SIG-M5 treated with dmso at 0.1 percent for 504 hours (cell line): ENCODE results near the gene BEAN1.

Experiments used
- DNase-seq: peaks from one replicate; lab custom pipeline; 2025; ENCODE audit not compliant: unreplicated experiment; lab: John Stamatoyannopoulos, UW

The BEAN1 gene, protein sequence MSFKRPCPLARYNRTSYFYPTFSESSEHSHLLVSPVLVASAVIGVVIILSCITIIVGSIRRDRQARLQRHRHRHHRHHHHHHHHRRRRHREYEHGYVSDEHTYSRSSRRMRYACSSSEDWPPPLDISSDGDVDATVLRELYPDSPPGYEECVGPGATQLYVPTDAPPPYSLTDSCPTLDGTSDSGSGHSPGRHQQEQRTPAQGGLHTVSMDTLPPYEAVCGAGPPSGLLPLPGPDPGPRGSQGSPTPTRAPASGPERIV

DNA sequence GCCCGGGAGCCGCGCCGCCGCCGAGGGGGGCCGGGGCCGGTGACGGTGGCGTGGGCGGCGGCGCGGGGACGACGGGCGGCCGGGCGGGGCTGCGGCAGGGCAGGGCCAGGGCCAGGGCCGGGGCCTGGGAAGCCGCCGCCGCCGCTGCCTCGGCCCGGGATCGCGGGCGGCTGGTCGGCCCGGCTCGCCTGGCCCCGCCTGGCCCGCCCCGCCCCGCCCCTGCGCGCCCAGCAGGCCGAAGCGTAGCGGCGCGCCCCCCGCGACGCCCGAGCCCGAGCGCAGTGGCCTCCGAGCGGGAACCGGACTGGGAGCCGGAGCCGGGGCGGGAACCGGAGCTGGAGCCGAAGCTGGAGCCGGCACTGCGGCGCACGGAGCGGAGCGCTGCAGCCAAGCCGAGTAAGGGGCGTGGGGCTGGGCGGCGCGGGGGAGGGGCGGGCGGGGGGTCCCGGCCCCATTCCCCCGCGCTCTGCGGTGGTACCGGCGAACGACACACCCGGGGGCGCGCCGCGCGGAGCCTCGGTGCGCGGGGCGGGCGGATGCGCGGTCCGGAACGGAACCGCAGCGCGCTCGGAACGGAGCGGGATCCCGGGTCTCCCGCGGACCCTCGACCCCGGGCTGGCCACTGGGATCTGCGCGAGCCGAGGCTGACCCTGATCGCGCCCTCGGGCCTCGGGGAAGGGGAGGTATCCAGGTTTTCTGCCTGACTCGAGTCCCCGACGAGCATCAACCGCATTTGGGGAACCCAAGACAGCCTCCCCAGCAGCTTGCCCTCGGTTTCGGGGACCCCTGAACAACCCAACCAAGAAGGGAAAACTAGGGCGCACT lies at the start of gene BEAN1:
Gene BEAN1, plus strand, starts transcription at position 260 of the 825 bp plus-strand sequence. CDS start 10,382 bp downstream, outside the sequence.
- DNase-seq, result no peak

DNA sequence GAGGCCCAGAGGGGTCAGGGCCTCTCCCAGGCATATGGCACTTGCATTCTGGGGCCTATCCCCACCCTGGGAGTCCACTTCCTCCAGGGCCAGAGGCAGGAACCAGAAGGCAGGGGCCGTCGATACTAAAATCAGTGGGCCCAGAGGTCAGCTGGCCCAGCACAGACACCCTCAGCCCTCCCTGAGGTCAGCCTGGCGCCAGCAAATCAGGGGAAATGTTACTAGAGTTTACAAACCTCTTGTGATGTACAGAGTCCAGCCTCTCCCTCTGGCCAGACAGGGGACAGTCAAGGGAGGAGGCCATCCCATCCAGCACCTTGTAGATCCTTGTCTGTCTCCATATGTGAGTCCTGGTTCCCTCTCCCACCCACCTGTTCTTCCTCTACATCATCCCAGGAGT lies 49.8 kb upstream of the BEAN1 start:
- DNase-seq, result no peak

DNA sequence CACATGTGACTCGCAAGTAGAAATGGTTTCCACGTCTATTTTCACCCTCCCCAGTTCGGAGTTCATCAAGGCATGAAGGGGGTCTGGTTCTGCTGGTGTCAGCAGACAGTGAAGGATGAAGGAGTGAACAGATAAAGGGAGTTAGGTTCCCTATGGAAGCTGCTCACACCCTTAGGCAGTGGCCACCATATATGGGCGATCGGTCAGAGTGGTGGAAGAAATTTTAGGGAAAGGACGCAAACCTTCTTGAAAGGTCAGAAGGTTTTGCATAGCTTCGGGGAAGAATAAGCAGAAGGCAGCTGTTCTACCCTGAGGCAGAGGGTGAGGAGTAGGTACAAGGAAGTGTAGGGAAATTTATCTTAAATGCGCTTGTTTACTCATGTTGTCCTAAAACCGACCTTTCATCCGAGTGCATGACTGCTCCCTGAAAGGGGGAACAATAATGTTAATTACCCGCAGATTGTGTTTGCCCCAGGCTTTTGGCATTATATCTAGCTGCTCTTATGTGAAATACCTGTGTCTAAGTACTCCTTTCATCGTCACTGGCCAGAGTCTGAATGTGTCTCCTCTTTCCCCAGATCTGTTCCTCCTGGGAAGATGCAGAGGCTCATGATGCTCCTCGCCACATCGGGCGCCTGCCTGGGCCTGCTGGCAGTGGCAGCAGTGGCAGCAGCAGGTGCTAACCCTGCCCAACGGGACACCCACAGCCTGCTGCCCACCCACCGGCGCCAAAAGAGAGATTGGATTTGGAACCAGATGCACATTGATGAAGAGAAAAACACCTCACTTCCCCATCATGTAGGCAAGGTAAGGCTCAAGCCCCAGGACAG lies 48.1 kb upstream of the BEAN1 start:
- DNase-seq, result peak; percentile 10

DNA sequence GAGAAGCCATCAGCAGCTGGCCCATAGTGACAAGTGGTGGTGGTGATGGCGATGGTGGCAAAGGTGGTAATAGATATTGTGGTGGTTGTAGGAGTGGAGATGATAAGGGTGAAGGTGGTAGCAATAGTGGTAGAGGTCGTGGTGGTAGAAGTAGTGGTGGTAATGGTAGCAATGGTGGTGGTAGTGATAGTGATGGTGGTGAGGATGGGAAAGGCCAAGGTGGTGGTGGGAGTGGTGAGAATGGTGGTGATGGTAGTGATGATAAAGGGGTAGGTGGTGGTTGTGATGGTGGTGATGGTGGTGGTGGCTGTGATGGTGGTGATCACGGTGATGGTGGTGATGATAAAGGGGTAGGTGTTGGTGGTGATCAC lies 47.5 kb upstream of the BEAN1 start:
- DNase-seq, result no peak

DNA sequence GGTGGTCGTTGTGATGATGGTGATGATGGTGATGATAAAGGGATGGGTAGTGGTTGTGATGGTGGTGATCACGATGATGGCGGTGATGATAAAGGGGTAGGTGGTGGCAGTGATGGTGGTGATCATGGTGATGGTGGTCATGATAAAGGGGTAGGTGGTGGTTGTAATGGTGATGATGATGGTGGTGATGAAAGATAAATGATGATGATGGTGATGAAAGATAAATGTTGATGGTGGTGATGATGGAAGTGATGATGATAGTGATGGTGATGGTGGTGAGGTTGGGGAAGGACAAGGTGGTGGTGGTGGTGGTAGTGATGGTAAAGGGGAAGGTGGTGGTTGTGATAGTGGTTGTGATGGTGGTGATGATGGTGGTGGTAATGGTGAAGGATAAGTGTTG lies 46.7 kb upstream of the BEAN1 start:
- DNase-seq, result no peak

DNA sequence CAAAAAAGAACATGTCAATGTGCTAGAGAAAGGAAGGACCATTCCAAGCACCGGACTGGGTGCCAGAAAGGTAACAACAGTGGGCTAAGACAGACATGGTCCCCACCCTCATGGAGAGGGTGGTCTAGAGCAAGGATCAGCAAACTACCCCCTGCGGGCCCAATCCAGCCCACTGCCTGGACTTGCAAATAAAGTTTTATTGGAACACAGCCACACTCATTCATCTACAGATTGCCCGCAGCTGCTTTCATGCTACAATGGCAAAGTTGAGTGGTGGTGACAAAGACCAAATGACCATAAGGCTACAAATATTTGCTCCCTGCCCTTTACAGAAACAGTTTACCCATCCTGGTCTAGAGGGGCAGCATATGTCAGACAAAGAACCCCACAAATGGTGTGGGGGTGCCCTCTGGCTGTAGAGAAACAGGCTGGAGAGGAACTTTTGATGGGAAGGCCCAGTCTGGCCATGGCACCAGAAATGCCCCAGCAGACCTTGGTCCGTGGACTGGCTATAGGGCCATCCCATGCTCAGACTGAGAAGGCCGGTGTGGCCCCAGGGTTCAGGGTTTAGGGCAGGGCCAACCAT lies 45.4 kb upstream of the BEAN1 start:
- no peak for DNase-seq

DNA sequence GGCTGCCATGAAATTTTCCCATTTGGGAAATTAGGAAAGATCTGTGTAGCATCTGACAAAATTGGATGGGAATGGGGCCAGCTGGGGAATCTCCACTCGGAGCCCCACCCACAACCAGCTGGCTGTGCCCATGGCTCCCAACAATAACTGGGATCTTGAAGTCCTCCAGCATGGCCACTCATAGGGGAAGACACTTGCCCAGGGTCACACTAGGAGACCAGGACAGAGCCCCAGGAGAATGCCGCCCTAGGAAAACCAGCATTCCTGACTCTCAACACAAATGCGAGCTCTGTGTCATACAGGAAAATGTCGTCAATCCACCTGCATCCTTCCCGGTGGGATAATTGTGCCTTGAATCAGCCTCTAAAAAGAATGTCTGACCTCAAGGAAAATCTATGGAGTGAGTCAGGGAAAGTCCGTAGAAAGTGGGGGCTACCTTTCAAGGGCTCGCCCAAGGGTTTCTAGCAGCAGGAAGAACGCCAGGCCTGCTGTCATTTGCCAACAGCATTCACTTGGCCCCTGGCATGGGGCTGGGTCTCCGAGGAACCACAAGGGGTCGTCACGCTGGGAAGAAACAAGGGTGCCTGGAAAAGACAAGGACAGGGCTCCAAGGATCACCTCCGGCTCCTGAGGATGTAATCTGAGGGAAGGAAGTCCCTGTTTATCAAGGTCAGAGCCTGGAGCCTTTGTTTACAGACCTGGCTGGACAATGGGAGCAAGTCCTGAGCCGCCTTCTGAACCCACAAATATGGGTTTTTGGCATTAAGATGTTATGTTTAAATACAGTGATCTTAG lies 44.7 kb upstream of the BEAN1 start:
- no peak for DNase-seq

DNA sequence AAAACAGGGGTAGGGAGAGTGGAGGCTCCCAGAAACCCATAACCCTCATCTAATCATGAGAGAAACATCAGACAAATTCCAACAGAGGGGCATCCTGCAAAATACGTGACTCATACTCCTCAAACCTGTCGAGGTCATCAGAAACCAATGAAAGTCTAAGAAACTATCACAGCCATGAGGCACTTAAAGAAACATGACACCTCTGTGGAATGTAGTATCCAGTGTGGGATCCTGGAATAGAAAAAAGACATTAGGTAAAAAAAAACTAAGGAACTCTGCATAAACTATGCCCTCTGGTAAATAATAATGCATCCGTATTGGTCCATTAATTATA lies 44.2 kb upstream of the BEAN1 start:
- DNase-seq, result no peak

DNA sequence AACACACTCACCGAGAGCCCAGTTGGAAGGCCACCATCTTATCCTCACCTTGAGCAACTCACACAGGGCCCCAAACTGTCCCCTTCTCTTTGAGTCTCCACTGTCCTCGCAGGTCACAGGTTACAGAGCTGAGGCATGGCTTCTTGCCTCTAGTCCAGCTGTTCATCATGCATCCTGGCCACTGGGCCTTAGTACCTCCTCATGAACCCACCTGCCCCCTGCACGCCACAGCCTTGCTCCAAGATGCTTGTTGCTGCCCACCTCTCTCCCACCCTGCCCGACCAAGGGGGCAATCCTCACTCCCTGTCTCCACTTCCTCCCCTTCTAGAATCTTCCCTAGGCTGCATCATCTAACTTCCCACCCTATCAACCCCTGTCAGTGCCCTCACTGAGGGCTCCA lies 43.5 kb upstream of the BEAN1 start:
- no peak for DNase-seq

DNA sequence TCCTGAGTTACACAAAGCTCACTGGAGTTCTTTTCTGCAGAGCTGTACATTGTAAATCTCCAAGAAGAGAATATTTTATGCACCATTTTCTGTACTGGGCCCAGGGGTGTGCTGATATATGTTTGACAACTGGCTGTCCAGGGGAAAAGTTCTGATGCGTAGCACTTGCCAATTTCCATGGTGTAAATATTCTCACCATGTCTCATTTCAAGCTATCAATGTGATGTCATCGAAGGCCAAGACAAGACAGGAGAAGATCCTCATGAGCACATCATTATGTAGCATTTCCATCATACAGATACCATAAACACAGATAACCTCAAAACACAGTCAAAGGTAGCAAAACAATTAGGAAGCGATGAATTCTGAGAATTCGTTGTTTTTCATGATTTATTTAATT lies 41.7 kb upstream of the BEAN1 start:
- no peak for DNase-seq

DNA sequence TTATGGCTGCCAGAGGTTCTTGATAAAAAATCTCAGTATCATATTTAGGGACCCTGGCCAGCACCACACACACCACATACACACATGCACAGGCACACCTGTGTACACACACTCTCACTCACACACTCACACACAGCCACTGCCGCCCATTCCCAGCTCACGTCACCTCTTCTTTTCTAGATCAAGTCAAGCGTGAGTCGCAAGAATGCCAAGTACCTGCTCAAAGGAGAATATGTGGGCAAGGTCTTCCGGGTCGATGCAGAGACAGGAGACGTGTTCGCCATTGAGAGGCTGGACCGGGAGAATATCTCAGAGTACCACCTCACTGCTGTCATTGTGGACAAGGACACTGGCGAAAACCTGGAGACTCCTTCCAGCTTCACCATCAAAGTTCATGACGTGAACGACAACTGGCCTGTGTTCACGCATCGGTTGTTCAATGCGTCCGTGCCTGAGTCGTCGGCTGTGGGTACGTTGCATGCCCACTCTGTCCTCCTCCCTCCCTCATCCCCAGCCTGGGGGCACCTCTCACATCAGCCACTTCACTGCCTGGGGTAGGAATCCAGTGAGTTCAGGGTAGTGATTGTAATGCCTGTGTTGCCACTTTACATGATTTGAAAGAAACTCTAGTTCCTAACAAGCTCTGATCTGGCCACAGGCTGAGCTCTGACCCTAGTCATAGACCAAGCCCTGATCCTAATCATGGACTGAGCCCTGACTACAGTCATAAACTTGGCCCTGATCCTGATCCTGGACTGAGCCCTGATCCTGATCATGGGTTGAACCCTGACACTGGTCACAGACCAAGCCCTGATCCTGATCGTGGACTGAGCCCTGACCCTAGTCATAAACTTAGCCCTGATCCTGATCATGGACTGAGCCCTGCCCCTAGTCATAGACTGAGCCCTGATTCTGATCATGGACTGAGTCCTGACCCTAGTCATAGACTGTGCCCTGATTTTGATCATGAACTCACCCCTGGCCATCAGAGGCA lies 40.2 kb upstream of the BEAN1 start:
- DNase-seq, result no peak

DNA sequence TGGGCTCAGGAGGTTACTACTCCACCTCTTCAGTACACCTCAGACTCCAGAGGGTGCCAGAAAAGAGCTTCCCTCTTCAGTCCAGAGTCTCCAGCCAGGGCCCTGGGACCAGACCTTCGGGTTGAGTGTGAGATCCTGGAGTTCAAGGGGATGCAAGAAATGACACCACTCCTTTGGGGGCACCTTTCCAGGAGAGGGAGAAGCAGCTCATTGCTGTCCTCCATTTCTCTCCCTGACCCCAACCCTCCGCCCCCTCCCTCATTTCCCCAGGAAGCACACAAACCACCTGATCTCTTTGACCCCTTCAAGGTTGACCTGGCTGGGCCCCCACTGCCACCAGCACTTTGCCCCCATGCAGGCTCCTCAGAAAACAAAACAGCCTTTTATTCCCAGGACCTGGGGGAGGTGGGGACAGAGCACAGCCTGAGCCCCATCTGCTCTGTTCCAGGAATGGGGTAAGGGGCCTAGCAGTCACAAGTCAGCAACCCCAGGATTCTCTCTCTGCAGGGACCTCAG lies 39.2 kb upstream of the BEAN1 start:
- DNase-seq, result no peak

DNA sequence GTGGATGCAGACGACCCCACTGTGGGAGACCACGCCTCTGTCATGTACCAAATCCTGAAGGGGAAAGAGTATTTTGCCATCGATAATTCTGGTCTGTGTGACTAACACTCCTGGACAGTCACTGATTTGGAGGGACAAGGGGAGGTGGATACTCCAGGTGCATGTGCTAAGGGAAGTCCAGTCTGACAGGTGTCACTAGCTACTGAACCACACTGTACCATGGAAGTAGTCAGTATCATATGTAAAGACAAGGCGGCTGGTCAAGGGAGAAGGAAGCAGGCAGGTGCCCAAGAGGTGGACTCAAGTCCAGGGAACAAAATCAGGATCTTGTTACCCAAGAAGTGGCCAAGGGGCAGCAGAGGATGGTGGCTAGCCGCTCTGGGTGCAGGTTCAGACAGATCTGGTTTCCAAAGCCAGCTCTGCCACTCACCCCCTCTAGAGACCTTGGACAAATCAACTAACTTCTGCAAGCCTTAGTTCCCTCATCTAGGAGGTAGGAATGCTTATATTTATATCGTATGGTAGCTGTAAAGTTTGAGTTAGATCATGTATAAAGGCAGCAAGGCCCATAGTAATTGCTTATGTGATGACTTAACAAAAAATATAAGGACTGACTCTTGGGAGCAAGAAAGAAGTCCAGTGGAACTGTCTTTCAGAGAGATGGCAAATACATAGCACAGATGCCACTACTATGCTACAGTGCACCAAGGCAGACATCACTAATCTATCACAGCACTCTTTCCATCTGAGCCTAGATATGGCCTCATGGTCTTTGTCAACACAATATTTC lies 38.5 kb upstream of the BEAN1 start:
- no peak for DNase-seq

DNA sequence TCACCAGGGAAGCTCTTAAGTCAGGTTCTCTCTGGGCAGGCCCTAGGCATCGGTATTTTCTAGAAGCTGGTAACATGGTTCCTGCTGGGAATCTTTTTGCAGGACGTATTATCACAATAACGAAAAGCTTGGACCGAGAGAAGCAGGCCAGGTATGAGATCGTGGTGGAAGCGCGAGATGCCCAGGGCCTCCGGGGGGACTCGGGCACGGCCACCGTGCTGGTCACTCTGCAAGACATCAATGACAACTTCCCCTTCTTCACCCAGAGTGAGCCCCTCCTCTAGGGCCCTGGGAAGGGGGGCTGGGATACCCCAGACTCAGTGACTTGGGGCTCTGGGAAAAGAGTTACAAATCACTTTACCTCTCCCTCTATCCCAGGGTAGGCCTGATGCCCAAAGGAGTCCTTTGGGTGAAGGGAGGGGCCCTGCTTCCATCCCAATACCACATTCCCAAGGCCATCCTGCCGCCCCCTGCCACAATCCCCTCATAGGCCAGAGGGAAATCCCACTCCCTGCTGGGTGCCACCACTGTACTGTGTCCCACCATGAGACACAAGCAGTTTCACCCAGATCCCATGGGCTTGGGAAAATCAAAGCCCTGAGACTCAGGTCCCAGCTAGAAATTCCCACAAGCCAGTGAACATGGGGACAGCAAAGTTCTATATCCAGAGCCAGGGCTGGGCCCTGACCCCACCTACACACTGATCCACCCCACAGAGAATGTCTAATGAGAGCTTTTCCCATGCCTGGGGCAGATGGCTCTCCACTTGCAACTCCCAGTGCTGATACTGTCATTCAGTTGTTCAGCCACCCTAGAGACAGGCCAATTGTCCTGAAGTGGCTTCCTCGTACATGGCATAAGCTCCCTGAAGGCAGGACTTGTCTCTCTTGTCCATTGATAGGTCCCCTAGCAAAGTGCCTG lies 37.6 kb upstream of the BEAN1 start:
- no peak for DNase-seq

DNA sequence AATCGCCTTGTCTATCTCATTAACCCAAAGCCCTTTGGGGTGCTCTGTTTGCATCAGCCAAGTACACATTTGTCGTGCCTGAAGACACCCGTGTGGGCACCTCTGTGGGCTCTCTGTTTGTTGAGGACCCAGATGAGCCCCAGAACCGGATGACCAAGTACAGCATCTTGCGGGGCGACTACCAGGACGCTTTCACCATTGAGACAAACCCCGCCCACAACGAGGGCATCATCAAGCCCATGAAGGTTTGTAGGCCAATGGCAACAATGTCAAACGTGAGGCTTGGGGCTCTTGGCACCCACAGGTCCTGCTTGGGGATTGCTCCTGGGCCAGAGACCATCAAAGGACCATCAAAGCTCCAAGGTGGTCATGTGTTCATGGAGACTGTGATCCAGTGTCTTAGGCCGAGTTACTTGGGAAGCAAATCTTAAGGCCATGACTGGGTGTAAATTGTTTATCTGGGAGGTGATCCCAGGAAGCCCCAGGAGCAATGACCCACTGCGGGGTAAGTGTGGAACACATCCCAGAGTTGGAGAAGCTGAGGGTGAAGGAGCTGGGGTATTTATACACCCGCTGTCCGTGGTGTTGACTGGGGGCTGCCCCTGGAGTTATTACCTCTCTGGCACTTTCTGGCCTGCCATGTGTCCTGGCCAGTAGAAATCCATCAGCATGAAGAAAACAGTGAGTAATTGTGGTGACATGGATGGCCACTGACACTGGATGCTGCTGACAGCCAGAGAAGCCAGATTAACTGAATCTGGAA lies 36.6 kb upstream of the BEAN1 start:
- DNase-seq, result no peak

DNA sequence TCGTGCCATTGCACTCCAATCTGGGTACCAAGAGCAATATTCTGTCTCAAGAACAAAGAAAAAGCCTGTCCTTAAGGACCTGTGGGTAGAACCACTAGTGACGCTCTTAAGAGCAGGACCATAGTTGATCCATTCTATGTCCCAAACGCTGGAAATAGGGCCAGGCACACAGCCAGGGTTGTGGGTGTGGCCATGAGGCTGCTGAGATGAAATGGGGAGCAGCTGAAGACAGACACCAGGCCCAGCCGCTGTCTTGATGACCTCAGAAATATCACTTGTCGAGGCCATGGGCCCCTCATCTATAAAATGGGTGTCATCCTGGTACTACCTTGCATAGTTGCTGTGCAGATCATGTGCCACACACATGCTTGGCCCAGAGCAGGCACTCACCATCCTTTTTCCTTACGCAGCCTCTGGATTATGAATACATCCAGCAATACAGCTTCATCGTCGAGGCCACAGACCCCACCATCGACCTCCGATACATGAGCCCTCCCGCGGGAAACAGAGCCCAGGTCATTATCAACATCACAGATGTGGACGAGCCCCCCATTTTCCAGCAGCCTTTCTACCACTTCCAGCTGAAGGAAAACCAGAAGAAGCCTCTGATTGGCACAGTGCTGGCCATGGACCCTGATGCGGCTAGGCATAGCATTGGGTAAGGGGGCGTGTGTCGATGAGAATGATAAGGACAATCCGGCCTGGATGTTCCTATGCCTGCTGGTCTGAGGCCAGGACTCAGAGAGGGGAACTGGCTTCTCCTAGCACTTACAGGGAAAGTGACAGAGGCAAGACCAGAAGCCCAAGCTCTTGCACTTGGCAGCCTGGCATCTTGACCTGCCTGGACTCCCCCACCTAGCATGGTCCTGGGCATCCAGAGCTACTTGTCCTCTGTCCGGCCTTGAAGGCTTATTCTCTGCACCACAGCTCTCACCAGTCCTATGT lies 35.1 kb upstream of the BEAN1 start:
- DNase-seq, result no peak
